Rectal smooth muscle tissue (tissue), 1 donor: Measurements from ENCODE around the gene PTPN5.
A peak's percentile ranks its signal among the peaks of the same experiment; 100 is the strongest.
"Not testable (repeated sequence)": the region's sequence is repeated elsewhere in the genome, so short reads cannot be mapped to it uniquely, and the experiment has no call there.

Experiments
- H3K27ac ChIP-seq: one replicate; pipeline ENCODE4 v1.7.0; 2013; ENCODE audit warnings: low read depth, low read length, inconsistent platforms
- H3K27me3 ChIP-seq: one replicate; pipeline ENCODE4 v1.7.0; 2013; ENCODE audit warnings: low read length; ENCODE audit not compliant: control insufficient read depth, insufficient read depth
- H3K36me3 ChIP-seq: one replicate; pipeline ENCODE4 v1.7.0; 2013; ENCODE audit warnings: low read length; ENCODE audit not compliant: control insufficient read depth, insufficient read depth
- H3K4me1 ChIP-seq: one replicate; pipeline ENCODE4 v1.7.0; 2013; ENCODE audit warnings: low read length; ENCODE audit not compliant: control insufficient read depth, insufficient read depth
- H3K4me3 ChIP-seq: one replicate; pipeline ENCODE4 v1.7.0; 2013; ENCODE audit warnings: low read length
- H3K9ac ChIP-seq: one replicate; pipeline ENCODE4 v1.7.0; 2013; ENCODE audit warnings: low read length

PTPN5 gene

DNA sequence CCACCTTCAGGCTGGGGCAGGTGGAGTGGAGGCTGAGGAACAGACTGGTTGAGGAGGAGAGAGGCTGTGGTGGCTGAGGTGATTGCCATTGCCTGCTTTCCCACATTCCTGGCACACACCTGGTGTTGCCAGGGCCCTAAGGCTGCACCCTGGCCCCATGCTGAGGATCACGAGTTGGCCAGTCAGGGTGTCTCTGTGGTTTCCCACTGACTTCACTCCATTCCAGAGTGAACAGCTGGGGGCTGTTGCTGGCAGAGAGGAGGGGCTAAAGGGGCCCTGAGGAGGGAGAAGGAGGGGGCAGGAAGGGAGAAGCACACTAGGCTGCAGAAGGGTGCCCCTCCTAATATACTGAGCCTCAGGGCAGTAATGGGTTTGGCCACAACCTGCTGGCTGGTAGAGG is 91.2 kb downstream of the PTPN5 start:
- H3K27ac ChIP-seq, result no peak overlapping the region
- H3K36me3 ChIP-seq, result no peaks in the 10 kb centered on the region
- H3K27me3 ChIP-seq, result no peaks in the 10 kb centered on the region
- no peak overlapping the region for H3K9ac ChIP-seq
- H3K4me3 ChIP-seq, result no peak overlapping the region
- peaks cover 9% of the 10 kb centered on the region for H3K4me1 ChIP-seq

DNA sequence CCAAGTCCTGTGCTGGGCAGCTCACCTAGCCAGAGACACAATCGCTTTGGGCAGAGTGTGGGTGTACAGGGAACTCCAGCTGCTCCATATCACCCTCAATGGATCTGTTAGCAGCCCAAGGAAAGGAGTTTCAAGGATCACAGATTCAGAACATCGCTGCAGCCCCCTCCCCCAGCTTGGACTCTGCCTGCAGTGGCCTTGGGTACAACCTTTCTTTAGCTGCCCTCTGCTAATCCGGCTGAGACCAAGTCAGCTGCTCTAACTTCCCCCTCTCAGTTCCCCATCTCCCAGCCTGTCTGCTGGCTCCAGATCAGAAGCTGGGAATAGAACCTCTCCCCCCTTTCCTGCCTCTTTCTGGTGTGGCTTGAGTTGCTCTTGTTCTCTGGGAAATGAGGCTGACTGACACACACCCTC is 91.7 kb downstream of the PTPN5 start:
- no peak overlapping the region for H3K27ac ChIP-seq
- no peak overlapping the region for H3K4me3 ChIP-seq
- H3K4me1 ChIP-seq, result peaks cover 4% of the 10 kb centered on the region
- no peaks in the 10 kb centered on the region for H3K27me3 ChIP-seq
- no peaks in the 10 kb centered on the region for H3K36me3 ChIP-seq
- no peak overlapping the region for H3K9ac ChIP-seq

GRCh38 chr11:18699269-18699596 is 92.4 kb downstream of the PTPN5 start:
- Histone ChIP-seq H3K9ac (no peak overlapping the region), H3K36me3 (no peaks in the 10 kb centered on the region), H3K27me3 (no peaks in the 10 kb centered on the region), H3K27ac (no peak overlapping the region), H3K4me1 (peaks cover 2% of the 10 kb centered on the region), H3K4me3 (peak overlapping the region; percentile 72)

DNA sequence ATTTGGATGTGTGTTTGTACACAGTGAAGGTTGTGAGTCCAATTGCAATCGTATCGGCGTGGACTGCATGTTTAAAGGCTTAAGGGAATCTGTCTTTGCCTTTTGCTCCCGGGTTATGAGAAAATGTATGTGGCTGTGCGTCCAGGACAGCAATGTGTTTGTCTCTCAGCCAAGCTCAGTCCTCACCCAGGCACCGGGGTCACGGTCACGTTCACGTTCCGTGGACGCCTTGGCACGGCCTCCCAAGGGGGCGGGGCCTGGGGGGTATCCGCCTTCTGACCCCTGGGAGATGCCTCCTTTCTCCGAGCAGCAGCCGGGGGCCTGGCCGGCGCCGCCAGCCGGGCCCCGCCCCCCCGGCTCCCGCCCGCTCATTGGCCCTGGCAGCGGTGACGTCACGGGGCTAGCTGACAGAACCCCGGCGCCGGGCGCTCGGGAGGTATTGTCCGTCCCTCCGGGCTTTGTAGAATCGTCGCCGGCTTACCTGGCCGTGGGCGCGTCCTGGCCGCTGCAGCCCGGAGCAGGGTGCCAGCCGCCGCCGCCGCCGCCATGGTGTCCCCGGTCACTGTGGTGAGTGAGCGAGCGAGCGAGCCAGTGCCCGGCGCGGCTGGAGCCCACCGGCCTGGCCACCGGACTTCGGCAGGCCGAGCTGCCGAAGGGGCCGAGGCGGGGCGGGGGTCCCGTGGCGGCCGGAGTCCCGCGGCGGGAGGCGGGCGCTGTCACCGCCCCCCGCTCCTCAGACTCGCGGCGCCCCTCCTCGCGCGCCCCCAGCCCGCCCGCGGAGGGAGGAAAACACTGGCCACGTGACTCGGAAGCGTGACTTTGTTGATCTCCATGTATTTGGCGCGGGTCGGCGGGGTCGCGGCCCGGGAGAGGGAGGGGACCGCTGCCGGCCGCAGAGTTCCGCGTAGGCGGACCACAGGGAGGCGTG is 93.0 kb downstream of the PTPN5 start, which contains the start of gene TMEM86A:
TSS of gene TMEM86A (plus strand) at position 439 of the 928 bp plus-strand sequence. CDS start at position 547, 108 bp downstream.
- H3K4me1 ChIP-seq, result peaks cover 2% of the 10 kb centered on the region
- no peaks in the 10 kb centered on the region for H3K36me3 ChIP-seq
- peak within 1 kb of the TSS; percentile 53 for H3K27ac ChIP-seq
- H3K9ac ChIP-seq, result peak within 1 kb of the TSS; percentile 14
- H3K27me3 ChIP-seq, result no peaks in the 10 kb centered on the region
- peak within 1 kb of the TSS; percentile 72 for H3K4me3 ChIP-seq

GRCh38 chr11:18697576-18697975 is 94.0 kb downstream of the PTPN5 start:
- peaks cover 2% of the 10 kb centered on the region for H3K4me1 ChIP-seq
- H3K4me3 ChIP-seq, result no peak overlapping the region
- H3K36me3 ChIP-seq, result no peaks in the 10 kb centered on the region
- H3K27me3 ChIP-seq, result no peaks in the 10 kb centered on the region
- no peak overlapping the region for H3K9ac ChIP-seq
- H3K27ac ChIP-seq, result no peak overlapping the region

DNA sequence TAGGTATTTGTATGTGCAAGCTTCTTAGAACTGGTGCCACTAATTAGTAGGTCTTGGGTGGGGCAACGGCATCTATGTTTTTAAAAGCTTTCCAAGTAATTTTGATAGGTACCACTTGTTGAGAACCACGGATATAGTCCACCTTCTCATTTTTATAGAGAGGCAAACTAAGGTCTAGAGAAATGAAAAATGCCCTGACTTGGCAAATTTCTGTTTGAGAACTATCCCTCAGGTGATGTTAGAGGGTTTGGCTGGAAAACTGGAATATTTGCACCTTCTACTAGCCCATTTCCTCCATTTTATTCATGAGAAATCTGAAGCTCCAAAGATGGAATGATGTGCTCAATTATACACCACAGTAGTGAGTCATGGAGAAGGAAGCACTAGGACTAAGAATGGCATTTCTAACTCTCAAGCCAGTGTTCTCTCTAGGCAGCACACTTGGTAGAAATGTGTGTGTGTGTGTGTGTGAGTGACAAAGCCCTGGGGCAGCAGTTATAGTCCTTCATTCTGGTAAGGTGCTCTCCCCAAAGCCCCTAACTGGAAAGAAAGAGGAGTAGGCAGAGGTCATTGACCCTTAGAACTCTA is 94.9 kb downstream of the PTPN5 start:
- Histone ChIP-seq H3K4me1 (peaks cover 2% of the 10 kb centered on the region), H3K9ac (no peak overlapping the region), H3K4me3 (no peak overlapping the region), H3K36me3 (no peaks in the 10 kb centered on the region), H3K27ac (no peak overlapping the region), H3K27me3 (no peaks in the 10 kb centered on the region)

- H3K27ac ChIP-seq, result no peak overlapping the region
- no peak overlapping the region for H3K9ac ChIP-seq
- H3K27me3 ChIP-seq, result no peaks in the 10 kb centered on the region
- no peak overlapping the region for H3K4me3 ChIP-seq
- H3K36me3 ChIP-seq, result no peaks in the 10 kb centered on the region
- peaks cover 2% of the 10 kb centered on the region for H3K4me1 ChIP-seq
Observed at GRCh38 chr11:18692941-18693760, 98.4 kb downstream of the PTPN5 start.

- H3K9ac ChIP-seq, H3K4me3 ChIP-seq, H3K36me3 ChIP-seq, H3K27ac ChIP-seq, H3K4me1 ChIP-seq, H3K27me3 ChIP-seq: not testable (repeated sequence)
Observed at GRCh38 chr11:18691467-18692140, 100.0 kb downstream of the PTPN5 start.

GRCh38 chr11:18684267-18684666 is 107.3 kb downstream of the PTPN5 start:
- Histone ChIP-seq H3K27me3 (no peaks in the 10 kb centered on the region), H3K4me1 (no peaks in the 10 kb centered on the region), H3K4me3 (no peak overlapping the region), H3K36me3 (no peaks in the 10 kb centered on the region), H3K9ac (no peak overlapping the region), H3K27ac (no peak overlapping the region)

DNA sequence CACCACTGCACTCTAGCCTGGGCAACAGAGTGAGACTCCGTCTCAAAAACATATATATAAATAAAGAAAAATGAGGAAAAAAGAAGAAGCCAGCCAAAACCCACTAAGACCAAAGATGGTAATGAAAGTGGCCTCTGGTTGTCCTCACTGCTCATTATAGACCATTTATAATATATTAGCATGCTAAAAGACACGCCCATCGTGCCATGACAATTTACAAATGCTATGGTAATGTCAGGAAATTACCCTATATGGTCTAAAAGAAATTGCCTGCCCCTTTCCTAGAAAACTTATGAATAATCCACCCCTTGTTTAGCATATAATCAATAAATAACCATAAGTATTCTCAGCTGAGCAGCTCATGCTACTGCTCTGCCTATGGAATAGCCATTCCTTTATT is 109.1 kb downstream of the PTPN5 start:
- no peak overlapping the region for H3K9ac ChIP-seq
- H3K4me1 ChIP-seq, result no peaks in the 10 kb centered on the region
- no peaks in the 10 kb centered on the region for H3K36me3 ChIP-seq
- H3K4me3 ChIP-seq, result no peak overlapping the region
- no peak overlapping the region for H3K27ac ChIP-seq
- H3K27me3 ChIP-seq, result no peaks in the 10 kb centered on the region

GRCh38 chr11:18681949-18682348 is 109.6 kb downstream of the PTPN5 start:
- H3K36me3 ChIP-seq, H3K27ac ChIP-seq, H3K4me1 ChIP-seq, H3K27me3 ChIP-seq, H3K4me3 ChIP-seq, H3K9ac ChIP-seq: not testable (repeated sequence)
